Parathyroid adenoma (tissue), 2 donors: ENCODE results near the gene GNL3.

Source experiments
- H2AFZ ChIP-seq: fragments of 300-600 bp; sonication (generic); one replicate; pipeline ENCODE4 v1.7.0; 2017; ENCODE audit warnings: antibody characterized with exemption, mild to moderate bottlenecking
- H3K27ac ChIP-seq: fragments of 300-600 bp; sonication (generic); one replicate; pipeline ENCODE4 v1.7.0; 2017
- H3K27me3 ChIP-seq: fragments of 300-600 bp; sonication (generic); one replicate; pipeline ENCODE4 v1.7.0; 2017; ENCODE audit warnings: low read length; ENCODE audit not compliant: control insufficient read depth, insufficient read depth
- H3K36me3 ChIP-seq: fragments of 300-600 bp; sonication (generic); one replicate; pipeline ENCODE4 v1.7.0; 2017; ENCODE audit warnings: low read length; ENCODE audit not compliant: control insufficient read depth, insufficient read depth
- H3K4me1 ChIP-seq: fragments of 300-600 bp; sonication (generic); one replicate; pipeline ENCODE4 v1.7.0; 2017; ENCODE audit warnings: control low read depth
- H3K4me2 ChIP-seq: fragments of 300-600 bp; sonication (generic); one replicate; pipeline ENCODE4 v1.7.0; 2017; ENCODE audit warnings: low read length
- H3K4me3 ChIP-seq: fragments of 300-600 bp; sonication (generic); one replicate; pipeline ENCODE4 v1.7.0; 2017; ENCODE audit warnings: low read depth, low read length
- H3K79me2 ChIP-seq: fragments of 300-600 bp; sonication (generic); one replicate; pipeline ENCODE4 v1.7.0; 2017; ENCODE audit warnings: control low read depth
- H3K9ac ChIP-seq: fragments of 300-600 bp; sonication (generic); one replicate; pipeline ENCODE4 v1.7.0; 2017; ENCODE audit warnings: mild to moderate bottlenecking
- H3K9me3 ChIP-seq: fragments of 300-600 bp; sonication (generic); one replicate; pipeline ENCODE4 v1.7.0; 2017; ENCODE audit warnings: low read length; ENCODE audit not compliant: control insufficient read depth
- CTCF ChIP-seq: fragments of 300-600 bp; sonication (generic); IDR thresholded peaks from one replicate; pipeline ENCODE4 v1.7.0; 2017; ENCODE audit warnings: antibody characterized with exemption, mild to moderate bottlenecking
- donor health status: primary hyperparathyroidism.

Gene GNL3

GRCh38 chr3:52707585-52707984, 21.8 kb downstream of the GNL3 start:
- no peak overlapping the region for H3K4me3 ChIP-seq
- H3K9ac ChIP-seq: no peak overlapping the region
- H3K9me3 ChIP-seq: no peaks in the 10 kb centered on the region
- H3K4me2 ChIP-seq: no peak overlapping the region
- no peak for TF ChIP-seq CTCF
- H3K36me3 ChIP-seq: no peaks in the 10 kb centered on the region
- H3K79me2 ChIP-seq: peaks cover 29% of the 10 kb centered on the region
- H3K27me3 ChIP-seq: no peaks in the 10 kb centered on the region
- H2AFZ ChIP-seq: no peak overlapping the region
- H3K27ac ChIP-seq: no peak overlapping the region
- H3K4me1 ChIP-seq: peaks cover 13% of the 10 kb centered on the region

- Histone ChIP-seq H3K4me1 (peaks cover 7% of the 10 kb centered on the region), H3K36me3 (no peaks in the 10 kb centered on the region), H3K27me3 (no peaks in the 10 kb centered on the region), H3K9me3 (no peaks in the 10 kb centered on the region), H3K27ac (no peak overlapping the region), H3K4me3 (no peak overlapping the region), H3K4me2 (no peak overlapping the region), H3K9ac (no peak overlapping the region), H3K79me2 (peaks cover 13% of the 10 kb centered on the region), H2AFZ (no peak overlapping the region)
- TF ChIP-seq CTCF: no peak
These were observed 24.7 kb downstream of the GNL3 start for GRCh38 chr3:52710512-52710911.

GRCh38 chr3:52712291-52713212, 26.7 kb downstream of the GNL3 start:
- Histone ChIP-seq H3K36me3 (no peaks in the 10 kb centered on the region), H3K27ac (no peak overlapping the region), H3K4me1 (peaks cover 4% of the 10 kb centered on the region), H2AFZ (no peak overlapping the region), H3K27me3 (no peaks in the 10 kb centered on the region), H3K9me3 (no peaks in the 10 kb centered on the region), H3K4me3 (no peak overlapping the region), H3K9ac (no peak overlapping the region), H3K4me2 (no peak overlapping the region), H3K79me2 (peaks cover 3% of the 10 kb centered on the region)
- TF ChIP-seq CTCF: no peak

GRCh38 chr3:52714335-52715302, 28.8 kb downstream of the GNL3 start:
- no peak for TF ChIP-seq CTCF
- Histone ChIP-seq H3K27ac (no peak overlapping the region), H3K9ac (no peak overlapping the region), H3K36me3 (no peaks in the 10 kb centered on the region), H3K9me3 (no peaks in the 10 kb centered on the region), H3K4me2 (no peak overlapping the region), H3K4me3 (no peak overlapping the region), H2AFZ (no peak overlapping the region), H3K4me1 (no peaks in the 10 kb centered on the region), H3K27me3 (no peaks in the 10 kb centered on the region), H3K79me2 (peaks cover 6% of the 10 kb centered on the region)
